Bone marrow (tissue), 2 donors: ENCODE data around the gene ALKBH1.
"Not testable (repeated sequence)": the region's sequence is repeated elsewhere in the genome, so short reads cannot be mapped to it uniquely, and the experiment has no call there.

ENCODE experiments used
- DNase-seq, 2 donors: peaks; one replicate each; lab custom pipeline; 2025; lab: John Stamatoyannopoulos, UW

Gene ALKBH1, protein sequence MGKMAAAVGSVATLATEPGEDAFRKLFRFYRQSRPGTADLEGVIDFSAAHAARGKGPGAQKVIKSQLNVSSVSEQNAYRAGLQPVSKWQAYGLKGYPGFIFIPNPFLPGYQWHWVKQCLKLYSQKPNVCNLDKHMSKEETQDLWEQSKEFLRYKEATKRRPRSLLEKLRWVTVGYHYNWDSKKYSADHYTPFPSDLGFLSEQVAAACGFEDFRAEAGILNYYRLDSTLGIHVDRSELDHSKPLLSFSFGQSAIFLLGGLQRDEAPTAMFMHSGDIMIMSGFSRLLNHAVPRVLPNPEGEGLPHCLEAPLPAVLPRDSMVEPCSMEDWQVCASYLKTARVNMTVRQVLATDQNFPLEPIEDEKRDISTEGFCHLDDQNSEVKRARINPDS

DNA sequence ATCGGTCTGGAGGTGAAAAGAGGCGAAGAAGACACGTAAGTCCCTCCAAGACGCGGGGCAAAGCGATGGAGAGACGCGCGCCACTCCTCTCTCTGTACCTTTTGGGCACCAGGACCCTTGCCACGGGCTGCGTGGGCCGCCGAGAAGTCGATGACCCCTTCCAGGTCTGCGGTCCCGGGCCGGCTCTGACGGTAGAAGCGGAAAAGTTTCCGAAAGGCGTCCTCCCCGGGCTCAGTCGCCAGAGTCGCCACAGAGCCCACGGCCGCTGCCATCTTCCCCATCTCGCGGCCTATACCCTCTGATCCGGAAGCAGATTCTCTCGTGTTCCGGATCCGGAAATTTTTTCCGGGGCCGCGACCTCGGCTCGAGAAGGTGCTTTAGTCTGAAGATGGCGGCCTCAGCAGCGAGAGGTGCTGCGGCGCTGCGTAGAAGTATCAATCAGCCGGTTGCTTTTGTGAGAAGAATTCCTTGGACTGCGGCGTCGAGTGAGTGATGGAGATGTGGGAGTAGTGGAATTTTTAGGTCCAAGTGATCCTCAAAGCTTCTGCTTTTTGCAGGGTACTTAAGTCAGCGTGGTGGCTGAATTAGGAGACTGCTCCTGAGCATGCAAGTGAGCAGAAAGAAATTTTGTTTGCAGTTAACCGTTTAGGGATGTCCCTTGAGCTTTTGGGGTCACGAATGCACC, at the start of gene ALKBH1, which contains the start of gene SLIRP:
Gene ALKBH1 (minus strand): TSS at position 300 of the 685 bp plus-strand sequence. CDS start 19 bp downstream, at position 281.
Gene SLIRP (plus strand): TSS at position 380 of the 685 bp plus-strand sequence. CDS start 9 bp downstream, at position 389.
- DNase-seq = peak; percentile 70 to 71

- DNase-seq = no peak
Observed at GRCh38 chr14:77752799-77753516, 45.1 kb upstream of the ALKBH1 start.

GRCh38 chr14:77752266-77752665, 44.4 kb upstream of the ALKBH1 start:
- DNase-seq = no peak

DNA sequence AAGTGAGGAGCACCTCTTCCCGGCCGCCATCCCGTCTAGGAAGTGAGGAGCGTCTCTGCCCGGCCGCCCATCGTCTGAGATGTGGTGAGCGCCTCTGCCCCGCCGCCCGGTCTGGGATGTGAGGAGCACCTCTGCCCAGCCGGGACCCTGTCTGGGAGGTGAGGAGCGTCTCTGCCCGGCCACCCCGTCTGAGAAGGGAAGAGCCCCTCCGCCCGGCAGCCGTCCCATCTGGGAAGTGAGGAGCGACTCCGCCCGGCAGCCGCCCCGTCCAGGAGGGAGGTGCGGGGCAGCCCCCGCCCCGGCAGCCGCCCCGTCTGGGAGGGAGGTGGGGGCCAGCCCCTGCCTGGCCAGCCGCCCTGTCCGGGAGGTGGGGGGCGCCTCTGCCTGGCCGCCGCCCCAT, 39.6 kb upstream of the ALKBH1 start:
- not testable (repeated sequence) for DNase-seq

- DNase-seq = no peak
Observed at GRCh38 chr14:77746064-77746702, 38.4 kb upstream of the ALKBH1 start.

DNA sequence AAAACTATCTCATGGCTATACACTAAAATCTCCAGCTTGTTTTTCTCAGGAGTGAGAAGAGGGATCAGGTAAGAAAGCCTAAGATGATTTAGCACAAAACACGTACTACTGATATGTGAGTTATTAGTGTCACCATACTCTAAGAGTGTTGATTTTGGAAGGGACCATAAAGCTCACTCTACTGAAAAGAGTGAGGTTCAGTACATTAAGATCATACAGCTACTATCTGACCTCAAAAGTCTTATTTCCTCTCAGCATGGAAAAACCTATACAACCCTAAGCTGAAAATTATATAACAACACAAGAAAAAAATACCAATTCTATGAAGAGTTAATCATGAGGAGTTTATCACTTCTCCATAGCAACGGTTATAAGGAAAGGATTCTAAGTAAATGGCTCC, 33.6 kb upstream of the ALKBH1 start:
- DNase-seq = no peak

GRCh38 chr14:77738559-77739250, 30.9 kb upstream of the ALKBH1 start:
- no peak for DNase-seq

DNA sequence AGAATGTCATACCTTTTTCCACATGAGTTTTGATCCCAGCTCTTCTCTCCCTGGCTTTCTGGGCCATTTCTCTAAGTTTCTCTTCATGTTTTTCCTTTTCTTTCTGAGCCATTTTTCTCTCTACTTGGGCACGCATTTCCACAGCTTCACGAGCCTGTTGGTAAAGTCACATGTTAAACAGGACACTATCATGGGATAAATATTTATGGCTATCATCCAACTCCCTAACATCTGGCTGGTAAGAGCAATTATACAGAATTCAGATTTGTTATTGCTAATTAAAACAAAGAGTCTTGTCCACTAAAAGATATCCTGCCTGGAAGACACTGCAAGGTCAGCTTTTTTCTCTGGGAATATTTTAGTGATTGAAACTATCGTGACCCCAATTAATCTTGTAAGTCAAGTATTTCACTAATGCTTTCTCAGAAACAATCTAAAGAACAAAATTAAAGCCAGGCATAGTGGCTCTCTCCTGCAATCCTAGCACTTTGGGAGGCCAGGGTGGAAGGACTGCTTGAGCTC, 23.2 kb upstream of the ALKBH1 start:
- no peak for DNase-seq

- DNase-seq = no peak
Observed at GRCh38 chr14:77722301-77722700, 14.5 kb upstream of the ALKBH1 start.

DNA sequence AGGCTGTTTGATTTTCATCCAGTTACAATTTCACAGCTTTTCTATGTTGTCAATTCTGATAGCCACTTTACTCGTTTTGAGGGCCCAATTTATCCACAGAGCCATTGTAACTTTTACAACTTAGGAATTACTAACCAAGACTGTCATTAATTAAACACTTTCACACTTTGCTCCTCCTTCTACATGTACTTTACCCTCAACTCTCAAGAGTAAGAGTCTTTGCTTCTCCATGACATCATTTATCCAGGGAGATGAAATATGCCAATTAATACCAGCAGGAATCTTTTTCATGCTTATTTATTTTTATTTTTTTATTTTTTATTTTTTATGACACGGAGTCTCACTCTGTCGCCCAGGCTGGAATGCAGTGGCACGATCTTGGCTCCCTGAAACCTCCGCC, 13.6 kb upstream of the ALKBH1 start:
- no peak for DNase-seq

- no peak for DNase-seq
Observed at GRCh38 chr14:77717608-77718305, 9.9 kb upstream of the ALKBH1 start.

- no peak for DNase-seq
Observed at GRCh38 chr14:77714926-77715325, 7.1 kb upstream of the ALKBH1 start.

DNA sequence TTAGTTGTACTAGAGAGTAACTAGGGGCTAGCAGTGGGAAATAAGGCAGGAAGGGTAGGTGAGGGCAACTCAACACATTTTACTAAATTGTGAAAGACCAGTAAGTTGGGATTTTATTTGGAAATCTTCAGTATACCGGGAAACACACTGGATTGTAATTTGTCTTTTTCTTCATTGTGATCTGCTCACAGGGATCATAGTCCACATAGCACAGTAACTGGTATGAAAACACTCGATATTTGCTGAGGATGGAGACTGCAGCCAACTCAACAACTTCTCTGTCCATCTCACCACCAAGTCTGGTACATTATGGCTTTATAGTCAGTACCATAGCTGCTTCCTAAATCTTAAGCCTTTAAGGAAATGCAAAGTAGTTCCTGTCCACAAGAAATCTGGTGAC, 2.5 kb upstream of the ALKBH1 start:
- DNase-seq = no peak

GRCh38 chr14:77709412-77709811, 1.6 kb upstream of the ALKBH1 start:
- no peak for DNase-seq

DNA sequence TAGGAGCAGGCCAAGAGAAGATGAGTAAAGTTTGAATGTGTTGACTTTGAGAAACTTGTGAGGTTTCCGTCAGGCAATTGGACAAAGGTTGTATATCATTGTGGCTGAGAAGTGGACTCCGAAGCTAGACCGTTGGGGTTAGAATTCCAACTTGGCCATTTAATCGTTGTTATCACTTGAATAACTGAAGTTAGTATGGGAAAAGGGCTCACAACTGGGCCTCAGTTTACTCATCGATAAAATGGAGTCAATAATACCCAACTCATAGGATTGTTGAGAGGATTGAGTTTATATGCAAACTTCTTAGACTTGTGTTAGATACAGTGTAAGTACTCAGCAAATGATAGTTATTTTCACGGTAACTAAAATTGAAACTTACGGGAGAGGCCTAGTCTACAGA, 926 bp upstream of the ALKBH1 start:
- no peak for DNase-seq

- DNase-seq = no peak
Observed at GRCh38 chr14:77707355-77707723, 484 bp downstream of the ALKBH1 start.

DNA sequence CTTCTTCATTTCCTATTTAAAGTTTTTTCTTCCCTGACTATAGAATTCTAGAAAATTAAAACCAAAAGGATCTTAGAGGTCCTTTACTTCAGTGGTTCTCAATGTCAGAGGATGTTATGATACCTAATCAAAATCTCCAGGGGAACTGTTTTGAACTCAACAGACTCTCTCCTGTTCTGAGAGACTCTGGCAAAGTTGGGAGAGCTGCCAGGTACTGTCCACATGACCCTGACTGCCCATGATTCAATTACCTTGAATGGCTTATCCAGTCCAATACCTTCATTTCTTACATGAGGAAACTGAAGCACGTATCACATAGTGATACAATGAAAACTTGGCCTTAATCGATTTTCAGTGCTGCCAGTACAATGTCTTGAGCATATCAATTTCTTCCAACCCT, 16.6 kb downstream of the ALKBH1 start:
- DNase-seq = no peak

- DNase-seq = no peak
Observed at GRCh38 chr14:77682158-77682553, 25.7 kb downstream of the ALKBH1 start.

DNA sequence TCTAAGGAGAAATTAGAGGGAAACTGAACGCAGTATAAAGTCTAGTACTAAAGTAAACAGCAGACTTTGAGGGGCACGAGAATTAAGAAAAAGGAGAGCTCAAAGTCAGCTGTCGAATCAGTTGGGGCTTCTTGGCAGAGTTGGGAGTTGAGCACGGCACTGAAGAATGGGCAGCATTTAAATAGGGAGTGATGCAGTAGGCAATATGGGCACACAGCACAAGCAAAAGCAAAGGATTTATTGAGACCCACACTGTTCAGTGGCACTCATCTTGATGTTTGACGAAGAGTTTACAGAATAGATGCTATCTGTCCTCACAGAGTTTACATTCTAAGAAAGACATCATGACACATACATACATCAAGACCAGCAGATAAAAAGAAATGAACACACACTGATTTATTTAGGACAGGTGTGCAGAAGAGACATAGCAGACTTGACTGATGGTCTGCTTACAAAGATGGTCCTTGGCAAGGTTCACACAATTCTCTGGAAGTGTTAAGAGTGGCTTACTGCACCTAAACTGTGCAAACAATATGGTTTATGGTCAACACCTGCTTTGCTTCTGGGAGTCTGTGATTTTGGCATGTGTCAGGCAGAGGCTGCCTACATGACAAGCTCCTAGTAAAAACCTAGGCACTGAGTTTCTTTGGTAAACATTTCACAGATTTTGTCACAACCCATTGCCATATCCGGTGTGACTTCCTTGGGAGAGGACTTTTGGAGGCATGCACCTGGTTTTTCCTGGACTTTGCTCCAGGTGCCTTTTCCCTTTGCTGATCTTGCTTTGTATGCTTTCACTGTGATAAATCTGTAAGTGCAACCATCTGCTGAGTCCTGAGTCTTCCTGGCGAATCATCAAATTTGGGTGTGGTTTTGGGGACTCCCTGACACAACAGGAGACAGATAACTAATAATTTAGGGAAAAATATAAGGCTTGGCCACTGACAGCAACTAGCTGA, 26.3 kb downstream of the ALKBH1 start:
- no peak for DNase-seq

DNA sequence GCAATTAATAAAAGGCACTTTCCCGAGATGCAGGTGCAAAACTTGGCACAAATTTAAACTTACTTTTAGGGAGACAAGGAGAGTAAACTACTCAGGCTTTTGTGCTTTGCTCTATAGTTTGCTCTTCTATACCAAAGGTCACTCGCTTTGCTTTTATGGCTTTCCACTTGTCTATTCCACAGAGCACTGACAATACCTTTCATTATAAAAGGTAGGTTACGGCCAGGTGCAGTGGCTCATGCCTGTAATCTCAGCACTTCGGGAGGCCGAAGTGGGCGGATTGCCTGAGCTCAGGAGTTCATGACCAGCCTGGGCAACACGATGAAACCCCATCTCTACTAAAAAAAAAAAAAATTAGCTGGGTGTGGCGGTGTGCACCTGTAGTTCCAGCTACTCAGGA, 32.9 kb downstream of the ALKBH1 start:
- no peak for DNase-seq
